ENCODE measurements around the gene SLC27A1.
"Not testable (repeated sequence)": the region's sequence is repeated elsewhere in the genome, so short reads cannot be mapped to it uniquely, and the experiment has no call there.

SLC27A1 gene

DNA sequence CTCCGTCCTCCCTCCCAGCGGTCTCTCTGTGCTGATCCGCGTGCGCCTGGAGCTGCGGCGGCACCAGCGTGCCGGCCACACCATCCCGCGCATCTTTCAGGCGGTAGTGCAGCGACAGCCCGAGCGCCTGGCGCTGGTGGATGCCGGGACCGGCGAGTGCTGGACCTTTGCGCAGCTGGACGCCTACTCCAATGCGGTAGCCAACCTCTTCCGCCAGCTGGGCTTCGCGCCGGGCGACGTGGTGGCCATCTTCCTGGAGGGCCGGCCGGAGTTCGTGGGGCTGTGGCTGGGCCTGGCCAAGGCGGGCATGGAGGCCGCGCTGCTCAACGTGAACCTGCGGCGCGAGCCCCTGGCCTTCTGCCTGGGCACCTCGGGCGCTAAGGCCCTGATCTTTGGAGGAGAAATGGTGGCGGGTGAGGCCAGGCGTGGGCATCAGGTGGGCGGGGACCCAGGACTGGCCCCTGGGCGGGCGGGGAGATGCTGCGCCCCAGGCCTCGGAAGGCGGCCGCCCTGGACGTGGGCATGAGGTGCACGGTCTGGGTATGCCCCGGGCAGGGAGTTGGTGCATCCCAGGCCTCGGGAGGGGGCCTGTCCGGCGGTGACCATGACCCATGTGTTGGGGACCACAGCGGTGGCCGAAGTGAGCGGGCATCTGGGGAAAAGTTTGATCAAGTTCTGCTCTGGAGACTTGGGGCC is 16.4 kb downstream of the SLC27A1 start:
- no peak for DNase-seq (ENCODE audit: low read depth in 3 of 3)

GRCh38 chr19:17487284-17488121 is 17.2 kb downstream of the SLC27A1 start:
- DNase-seq (ENCODE audit: low read depth in 3 of 3): no peak

DNA sequence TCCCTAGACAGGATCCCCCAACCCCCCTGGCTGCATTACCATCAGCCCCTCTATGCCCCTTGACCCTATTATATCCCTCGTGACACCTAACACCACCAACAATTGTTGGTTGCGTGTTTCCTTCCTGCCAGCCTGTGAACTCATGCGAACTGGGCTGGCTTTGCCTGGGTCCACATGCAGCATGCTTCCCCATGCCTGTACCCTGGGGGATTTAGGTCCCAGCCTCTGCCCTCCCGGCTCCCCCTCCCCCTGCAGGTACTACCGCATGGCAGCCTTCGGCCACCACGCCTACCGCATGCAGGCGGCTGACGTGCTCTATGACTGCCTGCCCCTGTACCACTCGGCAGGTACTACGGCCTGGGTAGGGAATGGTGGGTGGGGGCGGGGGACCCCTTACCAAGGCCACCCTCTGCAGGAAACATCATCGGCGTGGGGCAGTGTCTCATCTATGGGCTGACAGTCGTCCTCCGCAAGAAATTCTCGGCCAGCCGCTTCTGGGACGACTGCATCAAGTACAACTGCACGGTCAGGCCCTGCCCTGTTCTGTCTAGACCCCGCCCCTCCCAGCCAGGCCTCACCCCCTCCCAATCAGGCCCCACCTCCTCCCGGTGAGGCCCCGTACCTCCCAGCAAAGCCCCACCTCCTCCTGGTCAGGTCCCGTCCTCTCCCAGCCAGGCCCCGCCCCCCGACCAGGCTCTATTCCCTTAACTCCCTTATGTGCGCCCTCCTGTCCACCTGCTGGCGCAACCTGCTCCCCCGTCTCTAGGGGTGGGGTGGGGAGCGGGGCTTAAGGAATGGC is 18.5 kb downstream of the SLC27A1 start:
- peak; percentile 48 to 58 (median 57) for DNase-seq (ENCODE audit: low read depth in 3 of 3)

GRCh38 chr19:17489392-17490030 is 19.2 kb downstream of the SLC27A1 start:
- no peak for DNase-seq (ENCODE audit: low read depth in 3 of 3)

GRCh38 chr19:17490411-17490810 is 20.1 kb downstream of the SLC27A1 start:
- no peak for DNase-seq (ENCODE audit: low read depth in 3 of 3)

GRCh38 chr19:17491287-17491686 is 21.0 kb downstream of the SLC27A1 start:
- no peak for DNase-seq (ENCODE audit: low read depth in 3 of 3)

DNA sequence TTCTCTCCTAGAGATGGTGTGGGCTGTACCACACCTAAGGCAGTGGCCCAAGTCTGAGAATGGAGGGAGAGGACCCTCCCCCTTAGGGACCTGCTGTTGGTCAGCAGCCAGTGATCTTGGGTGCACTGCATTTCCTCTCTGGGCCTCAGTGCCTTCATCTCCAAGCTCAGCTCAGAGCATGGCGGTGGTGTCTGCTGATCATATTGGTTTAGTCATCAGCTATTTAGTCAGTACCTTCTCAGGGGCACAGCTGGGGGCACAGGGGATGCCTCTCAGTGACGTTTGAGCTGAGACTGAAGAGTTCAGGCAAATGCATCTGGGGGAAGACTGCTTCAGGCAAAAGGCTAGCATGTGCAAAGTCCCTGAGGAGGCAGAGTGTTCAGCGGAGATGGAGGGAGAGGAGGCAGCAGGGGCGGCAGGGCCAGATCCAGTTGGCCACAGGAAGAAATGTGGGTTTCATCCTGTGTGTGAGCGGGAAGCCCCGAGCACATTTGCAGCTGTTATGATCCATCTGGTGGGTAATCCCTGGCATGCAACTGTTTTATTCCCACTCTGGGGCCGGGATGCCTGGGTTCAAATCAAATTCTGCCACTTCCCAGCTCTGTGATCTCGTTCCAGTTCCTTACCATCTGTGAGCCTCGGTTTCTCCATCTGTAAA is 25.4 kb downstream of the SLC27A1 start:
- DNase-seq (ENCODE audit: low read depth in 3 of 3): no peak

GRCh38 chr19:17496337-17496997 is 26.1 kb downstream of the SLC27A1 start:
- DNase-seq (ENCODE audit: low read depth in 3 of 3): peak; percentile 57 to 68 (median 61)

- no peak for DNase-seq (ENCODE audit: low read depth in 3 of 3)
Measured at GRCh38 chr19:17497149-17497798, 26.9 kb downstream of the SLC27A1 start.

- DNase-seq (ENCODE audit: low read depth in 3 of 3): not testable (repeated sequence)
Measured at GRCh38 chr19:17499025-17499424, 28.7 kb downstream of the SLC27A1 start.

DNA sequence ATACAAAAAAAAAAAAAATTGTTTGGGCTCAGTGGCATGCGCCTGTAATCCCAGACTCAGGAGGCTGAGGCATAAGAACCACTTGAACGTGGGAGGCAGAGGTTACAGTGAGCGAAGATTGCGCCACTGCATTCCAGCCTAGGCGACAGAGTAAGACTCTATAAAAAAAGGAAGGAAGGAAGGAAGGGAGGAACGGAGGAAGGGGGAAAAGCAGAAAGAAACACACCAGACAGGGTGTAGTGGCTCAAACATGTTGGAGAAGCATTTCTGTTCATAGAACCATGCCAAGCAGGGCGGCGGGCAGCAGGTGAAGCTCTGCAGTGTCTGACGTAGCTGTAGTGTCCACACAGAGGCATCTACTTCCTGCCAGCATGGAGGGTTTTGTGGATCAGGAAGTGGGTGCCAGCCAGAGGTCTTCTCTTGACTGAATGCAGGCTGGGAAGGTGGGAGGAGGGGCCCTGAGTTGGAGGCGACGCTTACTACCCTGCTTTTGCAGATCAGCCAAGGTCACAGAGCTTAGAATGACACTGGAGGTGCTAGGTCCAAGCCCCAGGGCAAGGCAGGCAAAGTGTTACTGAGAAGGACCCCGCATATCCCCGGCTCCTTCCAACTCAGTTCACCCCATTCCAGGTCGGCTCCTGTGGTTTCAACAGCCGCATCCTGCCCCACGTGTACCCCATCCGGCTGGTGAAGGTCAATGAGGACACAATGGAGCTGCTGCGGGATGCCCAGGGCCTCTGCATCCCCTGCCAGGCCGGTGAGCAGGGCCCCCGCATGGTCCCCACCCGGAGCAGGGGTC is 29.5 kb downstream of the SLC27A1 start:
- DNase-seq (ENCODE audit: low read depth in 3 of 3): no peak

- no peak for DNase-seq (ENCODE audit: low read depth in 3 of 3)
Measured at GRCh38 chr19:17500447-17501198, 30.3 kb downstream of the SLC27A1 start.

DNA sequence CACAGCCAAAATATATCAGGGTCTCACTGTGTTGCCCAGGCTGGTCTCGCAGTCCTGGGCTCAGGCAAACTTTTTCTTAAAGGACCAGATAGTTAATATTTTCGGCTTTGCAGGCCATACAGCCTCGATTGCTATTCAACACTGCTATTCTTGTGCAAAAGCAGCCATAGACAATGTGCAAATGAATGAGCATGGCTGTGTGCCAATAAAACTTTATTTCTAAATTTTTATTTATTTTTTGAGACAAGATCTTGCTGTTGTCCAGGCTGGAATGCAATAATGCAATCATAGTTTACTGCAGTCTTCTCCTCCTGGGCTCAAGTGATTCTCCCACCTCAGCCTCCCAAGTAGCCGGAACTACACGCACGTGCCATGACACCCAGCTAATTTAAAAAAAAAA is 32.9 kb downstream of the SLC27A1 start:
- DNase-seq (ENCODE audit: low read depth in 3 of 3): no peak

- DNase-seq (ENCODE audit: low read depth in 3 of 3): no peak
Measured at GRCh38 chr19:17504030-17504429, 33.7 kb downstream of the SLC27A1 start.

DNA sequence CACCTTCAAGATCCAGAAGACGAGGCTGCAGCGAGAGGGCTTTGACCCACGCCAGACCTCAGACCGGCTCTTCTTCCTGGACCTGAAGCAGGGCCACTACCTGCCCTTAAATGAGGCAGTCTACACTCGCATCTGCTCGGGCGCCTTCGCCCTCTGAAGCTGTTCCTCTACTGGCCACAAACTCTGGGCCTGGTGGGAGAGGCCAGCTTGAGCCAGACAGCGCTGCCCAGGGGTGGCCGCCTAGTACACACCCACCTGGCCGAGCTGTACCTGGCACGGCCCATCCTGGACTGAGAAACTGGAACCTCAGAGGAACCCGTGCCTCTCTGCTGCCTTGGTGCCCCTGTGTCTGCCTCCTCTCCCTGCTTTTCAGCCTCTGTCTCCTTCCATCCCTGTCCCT is 34.1 kb downstream of the SLC27A1 start:
- no peak for DNase-seq (ENCODE audit: low read depth in 3 of 3)

GRCh38 chr19:17505223-17505622 is 34.9 kb downstream of the SLC27A1 start:
- no peak for DNase-seq (ENCODE audit: low read depth in 3 of 3)

GRCh38 chr19:17506745-17507144 is 36.4 kb downstream of the SLC27A1 start:
- no peak for DNase-seq (ENCODE audit: low read depth in 3 of 3)

DNA sequence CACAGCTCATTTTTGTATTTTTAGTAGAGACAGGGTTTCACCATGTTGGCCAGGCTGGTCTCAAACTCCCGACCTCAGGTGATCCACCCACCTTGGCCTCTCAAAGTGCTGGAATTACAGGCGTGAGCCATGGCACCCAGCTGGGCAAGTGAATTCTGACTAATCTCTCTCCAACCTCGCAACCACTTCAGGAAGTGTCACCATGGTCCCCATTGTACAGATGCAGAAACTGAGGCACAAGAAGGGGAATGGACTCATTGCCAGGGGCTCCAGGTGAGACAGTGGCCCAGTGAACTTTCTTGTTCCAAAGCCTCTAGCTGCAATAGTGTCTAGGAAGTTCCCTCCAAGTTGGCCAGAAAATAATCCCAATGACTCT is 38.2 kb downstream of the SLC27A1 start:
- DNase-seq (ENCODE audit: low read depth in 3 of 3): not testable (repeated sequence)
